Liver (tissue), 9 donors: ENCODE results near the gene GUCY1A1. TPM values are rescaled to one million over a fixed set of nuclear protein-coding genes. Genes with fewer than 3 reads are reported as not detected.

ENCODE experiments used
- DNase-seq: peaks from one replicate; pipeline ENCODE4 v3.0.0-alpha.2; 2017; ENCODE audit warnings: low spot score
- H3K27ac ChIP-seq, 2 donors: one replicate each; pipeline ENCODE4 v1.7.0; 2013; ENCODE audit warnings: inconsistent platforms in 2 of 2, low read length in 2 of 2, control low read depth in 1 of 2, low read depth in 1 of 2, mild to moderate bottlenecking in 1 of 2
- H3K27me3 ChIP-seq, 4 donors: one replicate each; pipeline versions ENCODE4 v1.6.1 to v1.7.0; 2013; ENCODE audit warnings: low read length in 3 of 4, inconsistent platforms in 1 of 4, mild to moderate bottlenecking in 1 of 4, moderate library complexity in 1 of 4; ENCODE audit not compliant: control insufficient read depth in 4 of 4, insufficient read depth in 4 of 4
- H3K36me3 ChIP-seq, 4 donors: one replicate each; pipeline versions ENCODE4 v1.6.1 to v1.7.0; 2013; ENCODE audit warnings: low read length in 3 of 4, mild to moderate bottlenecking in 3 of 4, low read depth in 1 of 4, moderate library complexity in 1 of 4; ENCODE audit not compliant: control insufficient read depth in 4 of 4, insufficient read depth in 3 of 4
- H3K4me1 ChIP-seq, 4 donors: one replicate each; pipeline versions ENCODE4 v1.6.1 to v1.7.0; 2013; ENCODE audit warnings: low read length in 3 of 4, mild to moderate bottlenecking in 3 of 4, moderate library complexity in 1 of 4; ENCODE audit not compliant: control insufficient read depth in 4 of 4, insufficient read depth in 4 of 4
- H3K4me3 ChIP-seq, 3 donors: one replicate each; pipeline versions ENCODE4 v1.6.1 to v1.7.0; 2013; ENCODE audit warnings: low read length in 3 of 3, control low read depth in 1 of 3, low read depth in 1 of 3, mild to moderate bottlenecking in 1 of 3
- H3K9ac ChIP-seq, 2 donors: one replicate each; pipeline ENCODE4 v1.7.0; 2013; ENCODE audit warnings: low read length in 2 of 2, mild to moderate bottlenecking in 2 of 2, moderate library complexity in 2 of 2, control low read depth in 1 of 2, low read depth in 1 of 2
- H3K9me3 ChIP-seq, 4 donors: one replicate each; pipeline versions ENCODE4 v1.6.1 to v1.7.0; 2013; ENCODE audit warnings: low read length in 3 of 4; ENCODE audit not compliant: control insufficient read depth in 4 of 4
- FOXA1 ChIP-seq: IDR thresholded peaks from 2 replicates; pipeline ENCODE4 v1.6.1; 2016; ENCODE audit warnings: antibody characterized with exemption
- FOXA2 ChIP-seq: IDR thresholded peaks from 2 replicates; pipeline ENCODE4 v1.6.1; 2016; ENCODE audit warnings: antibody characterized with exemption
- GABPA ChIP-seq, 2 donors: IDR thresholded peaks in 1 of 2; conservative IDR thresholded peaks in 1 of 2; 2 replicates each; pipeline ENCODE4 v1.6.1; 2016; ENCODE audit warnings: antibody characterized with exemption in 2 of 2, mild to moderate bottlenecking in 1 of 2, moderate library complexity in 1 of 2
- HNF4A ChIP-seq, 2 donors: conservative IDR thresholded peaks; 2 replicates each; pipeline ENCODE4 v1.6.1; 2016; ENCODE audit warnings: antibody characterized with exemption in 2 of 2, mild to moderate bottlenecking in 2 of 2
- JUND ChIP-seq, 2 donors: IDR thresholded peaks; 2 replicates each; pipeline ENCODE4 v1.6.1; 2016; ENCODE audit warnings: antibody characterized with exemption in 2 of 2
- NR2F2 ChIP-seq: IDR thresholded peaks from 2 replicates; pipeline ENCODE4 v1.6.1; 2016; ENCODE audit warnings: antibody characterized with exemption
- RAD21 ChIP-seq, 2 donors: IDR thresholded peaks; 2 replicates each; pipeline ENCODE4 v1.6.1; 2016; ENCODE audit warnings: antibody characterized with exemption in 2 of 2, mild to moderate bottlenecking in 2 of 2
- RXRA ChIP-seq, 2 donors: IDR thresholded peaks; 2 replicates each; pipeline ENCODE4 v1.6.1; 2017 to 2018; ENCODE audit warnings: antibody characterized with exemption in 2 of 2, mild to moderate bottlenecking in 1 of 2
- TAF1 ChIP-seq: conservative IDR thresholded peaks from 2 replicates; pipeline ENCODE4 v1.6.1; 2016; ENCODE audit warnings: antibody characterized with exemption, mild to moderate bottlenecking
- YY1 ChIP-seq: IDR thresholded peaks from 2 replicates; pipeline ENCODE4 v1.6.1; 2016; ENCODE audit warnings: antibody characterized with exemption, mild to moderate bottlenecking
- WGBS: extraction: QIAGEN DNeasy Blood & Tissue Kit; methylation state at CpG from one replicate; pipeline ENCODE4 v1.1.7; 2013; 5-methylcytosine and 5-hydroxymethylcytosine counted together
- polyA plus RNA-seq, 2 donors: library from polyadenylated mRNA; stranded (reverse) in 1 of 2; unstranded in 1 of 2; fragments of 200-250 nt in 1 of 2; fragments of >200 nt in 1 of 2; fragmentation: Nextera tagmentation in 1 of 2; extraction: Ambion mirVana in 1 of 2; gene quantifications; one replicate each; pipeline versions ENCODE4 v1.2.1 to v1.2.3, GENCODE V29; 2013 to 2015
- total RNA-seq, 2 donors: library from RNA; depleted of rRNA; stranded (reverse); fragments of >200 nt; gene quantifications; one replicate each; pipeline ENCODE4 v1.2.3, GENCODE V29; 2014
- TF ChIP-seq, protein P1 (sequence below): IDR thresholded peaks from 2 replicates; pipeline ENCODE4 v1.6.1; 2016; ENCODE audit warnings: antibody characterized with exemption, mild to moderate bottlenecking
- TF ChIP-seq, protein P2 (sequence below): IDR thresholded peaks from 2 replicates; pipeline ENCODE4 v1.6.1; 2016; ENCODE audit warnings: antibody characterized with exemption
- TF ChIP-seq, protein P3 (sequence below): IDR thresholded peaks from 2 replicates; pipeline ENCODE4 v1.6.1; 2016; ENCODE audit warnings: antibody characterized with exemption
- donor health status: healthy.
- donor health status: healthy.
- donor health status: healthy.
- donor health status: healthy.
- donor health status: healthy.

GUCY1A1 gene
- total and polyA plus RNA-seq, 4 donors: 2.8 to 13.5 (median 7.6) TPM

DNA sequence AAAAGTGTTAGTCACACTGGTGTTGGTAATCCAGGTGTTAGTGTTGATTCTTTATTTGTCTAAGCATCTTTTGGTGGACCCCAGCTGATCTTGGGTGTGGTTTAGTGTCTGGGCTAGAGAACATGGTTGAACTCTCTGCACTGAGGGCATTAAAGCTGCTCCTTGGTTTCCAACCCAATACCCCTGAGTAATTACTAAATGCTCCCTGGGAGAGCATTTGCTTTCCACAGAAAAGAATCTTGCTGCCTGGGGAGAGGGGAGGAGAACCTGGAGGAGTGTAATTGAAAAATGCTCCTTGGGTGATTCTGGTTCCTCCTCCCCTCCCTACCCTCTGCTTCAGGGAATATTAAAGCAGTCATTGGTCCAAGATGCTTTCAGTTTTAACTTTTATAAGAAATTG lies 95.3 kb downstream of the GUCY1A1 start:
- no peaks in the 10 kb centered on the region for H3K36me3 ChIP-seq
- peaks cover 0 to 6% (median 5%) of the 10 kb centered on the region in 4 donors for H3K4me1 ChIP-seq
- no peak for DNase-seq
- no peak overlapping the region for H3K9ac ChIP-seq
- no peaks in the 10 kb centered on the region for H3K9me3 ChIP-seq
- TF ChIP-seq FOXA2 (no peak), GABPA (IDR thresholded peaks at IDR 0.05 in 1 of 2, conservative IDR thresholded peaks at IDR 0.05 in 1 of 2) (no peak), YY1 (no peak), FOXA1 (no peak)
- no peak overlapping the region for H3K27ac ChIP-seq
- no peak overlapping the region for H3K4me3 ChIP-seq
- no peaks in the 10 kb centered on the region for H3K27me3 ChIP-seq

DNA sequence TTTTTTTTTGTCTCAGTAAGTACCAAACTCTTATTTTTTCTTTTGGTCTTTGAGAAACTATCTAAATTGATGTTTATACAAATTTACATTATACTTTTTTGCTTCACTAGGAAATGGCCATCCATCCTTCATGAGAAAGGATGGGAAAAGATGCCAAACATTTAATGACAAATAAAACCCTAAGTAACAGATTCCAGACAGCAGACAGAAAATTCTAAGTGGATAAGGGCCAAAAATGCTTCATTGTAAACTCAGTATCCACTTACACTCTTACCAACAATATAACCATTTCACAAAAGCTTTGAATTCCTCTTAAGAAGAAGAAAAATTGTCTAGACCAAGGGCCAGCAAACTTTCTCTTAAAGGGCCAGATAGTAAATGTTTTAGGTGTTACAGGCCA lies 95.7 kb downstream of the GUCY1A1 start:
- H3K9me3 ChIP-seq: no peaks in the 10 kb centered on the region
- no peak for DNase-seq
- H3K4me3 ChIP-seq: no peak overlapping the region
- no peaks in the 10 kb centered on the region for H3K27me3 ChIP-seq
- peaks cover 0 to 6% (median 5%) of the 10 kb centered on the region in 4 donors for H3K4me1 ChIP-seq
- TF ChIP-seq, protein P1, sequence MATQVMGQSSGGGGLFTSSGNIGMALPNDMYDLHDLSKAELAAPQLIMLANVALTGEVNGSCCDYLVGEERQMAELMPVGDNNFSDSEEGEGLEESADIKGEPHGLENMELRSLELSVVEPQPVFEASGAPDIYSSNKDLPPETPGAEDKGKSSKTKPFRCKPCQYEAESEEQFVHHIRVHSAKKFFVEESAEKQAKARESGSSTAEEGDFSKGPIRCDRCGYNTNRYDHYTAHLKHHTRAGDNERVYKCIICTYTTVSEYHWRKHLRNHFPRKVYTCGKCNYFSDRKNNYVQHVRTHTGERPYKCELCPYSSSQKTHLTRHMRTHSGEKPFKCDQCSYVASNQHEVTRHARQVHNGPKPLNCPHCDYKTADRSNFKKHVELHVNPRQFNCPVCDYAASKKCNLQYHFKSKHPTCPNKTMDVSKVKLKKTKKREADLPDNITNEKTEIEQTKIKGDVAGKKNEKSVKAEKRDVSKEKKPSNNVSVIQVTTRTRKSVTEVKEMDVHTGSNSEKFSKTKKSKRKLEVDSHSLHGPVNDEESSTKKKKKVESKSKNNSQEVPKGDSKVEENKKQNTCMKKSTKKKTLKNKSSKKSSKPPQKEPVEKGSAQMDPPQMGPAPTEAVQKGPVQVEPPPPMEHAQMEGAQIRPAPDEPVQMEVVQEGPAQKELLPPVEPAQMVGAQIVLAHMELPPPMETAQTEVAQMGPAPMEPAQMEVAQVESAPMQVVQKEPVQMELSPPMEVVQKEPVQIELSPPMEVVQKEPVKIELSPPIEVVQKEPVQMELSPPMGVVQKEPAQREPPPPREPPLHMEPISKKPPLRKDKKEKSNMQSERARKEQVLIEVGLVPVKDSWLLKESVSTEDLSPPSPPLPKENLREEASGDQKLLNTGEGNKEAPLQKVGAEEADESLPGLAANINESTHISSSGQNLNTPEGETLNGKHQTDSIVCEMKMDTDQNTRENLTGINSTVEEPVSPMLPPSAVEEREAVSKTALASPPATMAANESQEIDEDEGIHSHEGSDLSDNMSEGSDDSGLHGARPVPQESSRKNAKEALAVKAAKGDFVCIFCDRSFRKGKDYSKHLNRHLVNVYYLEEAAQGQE: no peak
- no peak for TF ChIP-seq YY1
- no peak for TF ChIP-seq HNF4A (conservative IDR thresholded peaks at IDR 0.05)
- TF ChIP-seq RAD21 (IDR thresholded peaks at IDR 0.05): no peak
- no peak for TF ChIP-seq FOXA2
- no peak for TF ChIP-seq GABPA (IDR thresholded peaks at IDR 0.05 in 1 of 2, conservative IDR thresholded peaks at IDR 0.05 in 1 of 2)
- TF ChIP-seq TAF1: no peak
- H3K9ac ChIP-seq: no peak overlapping the region
- H3K27ac ChIP-seq: no peak overlapping the region
- H3K36me3 ChIP-seq: no peaks in the 10 kb centered on the region

DNA sequence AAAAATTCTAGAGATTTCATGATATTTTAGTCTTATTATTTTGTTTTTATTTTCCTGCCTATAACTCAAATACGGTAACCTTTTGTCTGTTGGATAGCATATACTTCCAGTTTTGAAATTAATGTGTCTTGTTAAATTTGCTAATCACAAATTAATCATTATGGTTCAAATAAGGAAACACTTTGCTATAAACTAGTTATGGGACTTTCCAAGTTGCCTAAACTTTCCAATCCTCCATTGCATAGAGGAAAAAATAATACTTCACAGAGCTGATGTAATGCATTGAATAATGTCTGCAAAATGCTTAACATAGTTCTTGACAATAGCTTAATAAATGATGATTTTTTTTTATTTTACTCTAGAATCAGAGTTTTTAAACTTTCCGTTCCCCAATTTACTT lies 96.9 kb downstream of the GUCY1A1 start:
- no peak overlapping the region for H3K9ac ChIP-seq
- no peak overlapping the region for H3K4me3 ChIP-seq
- no peaks in the 10 kb centered on the region for H3K27me3 ChIP-seq
- peaks cover 0 to 6% (median 5%) of the 10 kb centered on the region in 4 donors for H3K4me1 ChIP-seq
- no peak overlapping the region for H3K27ac ChIP-seq
- no peaks in the 10 kb centered on the region for H3K9me3 ChIP-seq
- TF ChIP-seq, protein P2, sequence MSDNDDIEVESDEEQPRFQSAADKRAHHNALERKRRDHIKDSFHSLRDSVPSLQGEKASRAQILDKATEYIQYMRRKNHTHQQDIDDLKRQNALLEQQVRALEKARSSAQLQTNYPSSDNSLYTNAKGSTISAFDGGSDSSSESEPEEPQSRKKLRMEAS: no peak
- no peak for TF ChIP-seq YY1
- WGBS: 92% methylated on average over 2 of the region's 2 CpGs
- no peaks in the 10 kb centered on the region for H3K36me3 ChIP-seq
- no peak for DNase-seq

DNA sequence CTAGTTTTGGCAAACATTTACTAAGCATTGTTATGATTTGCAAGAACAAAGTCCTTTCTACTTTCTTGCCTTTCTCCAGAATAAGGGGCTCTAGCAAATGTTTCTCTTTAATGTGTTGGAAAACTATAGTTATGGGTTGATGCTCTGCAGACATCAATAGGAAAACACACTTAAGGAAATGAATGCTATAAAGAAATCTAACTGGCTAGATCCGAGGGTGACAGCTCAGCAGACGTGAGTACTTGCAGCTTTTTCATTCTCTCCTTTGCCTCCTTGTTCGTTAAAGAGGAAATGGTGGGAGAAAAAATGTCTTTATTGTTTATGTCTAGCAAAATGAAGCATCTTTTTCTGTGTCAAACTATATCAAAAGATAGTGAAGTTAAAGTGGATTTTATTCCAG lies 98.5 kb downstream of the GUCY1A1 start:
- Histone ChIP-seq H3K27me3 (no peaks in the 10 kb centered on the region), H3K9me3 (no peaks in the 10 kb centered on the region), H3K9ac (no peak overlapping the region), H3K4me1 (peaks cover 0 to 9% (median 0%) of the 10 kb centered on the region in 4 donors), H3K27ac (no peak overlapping the region), H3K4me3 (no peak overlapping the region), H3K36me3 (no peaks in the 10 kb centered on the region)
- TF ChIP-seq GABPA (IDR thresholded peaks at IDR 0.05 in 1 of 2, conservative IDR thresholded peaks at IDR 0.05 in 1 of 2) (no peak), JUND (IDR thresholded peaks at IDR 0.05) (no peak), NR2F2 (no peak), RXRA (IDR thresholded peaks at IDR 0.05) (no peak), RAD21 (IDR thresholded peaks at IDR 0.05) (no peak), HNF4A (conservative IDR thresholded peaks at IDR 0.05) (no peak)
- TF ChIP-seq, protein P3, sequence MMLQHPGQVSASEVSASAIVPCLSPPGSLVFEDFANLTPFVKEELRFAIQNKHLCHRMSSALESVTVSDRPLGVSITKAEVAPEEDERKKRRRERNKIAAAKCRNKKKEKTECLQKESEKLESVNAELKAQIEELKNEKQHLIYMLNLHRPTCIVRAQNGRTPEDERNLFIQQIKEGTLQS: no peak
- DNase-seq: no peak
- 63% methylated on average over 3 of the region's 3 CpGs for WGBS
